ENCODE data around the gene PIGH.

The PIGH gene

GRCh38 chr14:67623114-67623513, 23.0 kb upstream of the PIGH start:
- DNase-seq (ENCODE audit: low read depth) = peak; percentile 96
- TF ChIP-seq, protein P1, sequence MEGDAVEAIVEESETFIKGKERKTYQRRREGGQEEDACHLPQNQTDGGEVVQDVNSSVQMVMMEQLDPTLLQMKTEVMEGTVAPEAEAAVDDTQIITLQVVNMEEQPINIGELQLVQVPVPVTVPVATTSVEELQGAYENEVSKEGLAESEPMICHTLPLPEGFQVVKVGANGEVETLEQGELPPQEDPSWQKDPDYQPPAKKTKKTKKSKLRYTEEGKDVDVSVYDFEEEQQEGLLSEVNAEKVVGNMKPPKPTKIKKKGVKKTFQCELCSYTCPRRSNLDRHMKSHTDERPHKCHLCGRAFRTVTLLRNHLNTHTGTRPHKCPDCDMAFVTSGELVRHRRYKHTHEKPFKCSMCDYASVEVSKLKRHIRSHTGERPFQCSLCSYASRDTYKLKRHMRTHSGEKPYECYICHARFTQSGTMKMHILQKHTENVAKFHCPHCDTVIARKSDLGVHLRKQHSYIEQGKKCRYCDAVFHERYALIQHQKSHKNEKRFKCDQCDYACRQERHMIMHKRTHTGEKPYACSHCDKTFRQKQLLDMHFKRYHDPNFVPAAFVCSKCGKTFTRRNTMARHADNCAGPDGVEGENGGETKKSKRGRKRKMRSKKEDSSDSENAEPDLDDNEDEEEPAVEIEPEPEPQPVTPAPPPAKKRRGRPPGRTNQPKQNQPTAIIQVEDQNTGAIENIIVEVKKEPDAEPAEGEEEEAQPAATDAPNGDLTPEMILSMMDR (IDR thresholded peaks at IDR 0.05; ENCODE audit: insufficient read depth, low read depth, low read length, missing control alignments) = no peak
- H3K4me3 ChIP-seq (ENCODE audit: low read length) = no peak overlapping the region

DNA sequence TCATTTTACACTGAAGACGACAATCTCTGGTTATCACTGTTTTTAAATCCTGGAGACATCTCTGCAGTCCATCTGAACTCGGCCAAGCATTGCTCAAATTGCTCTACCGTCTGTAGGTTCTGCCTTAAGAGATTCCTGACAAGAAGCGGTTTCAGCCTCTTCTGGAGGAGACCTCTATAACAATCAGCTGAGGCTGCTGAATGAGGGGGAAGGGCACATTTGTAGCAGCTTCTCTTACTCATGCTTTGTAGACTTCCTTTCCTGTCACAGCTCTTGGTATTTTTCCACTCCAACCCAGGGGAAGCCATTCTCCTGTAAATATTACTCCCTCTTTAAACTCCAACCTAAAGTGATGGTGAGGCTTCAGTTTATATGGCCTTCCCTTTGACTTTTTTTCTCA, 22.6 kb upstream of the PIGH start:
- DNase-seq (ENCODE audit: low read depth) = peak; percentile 81

GRCh38 chr14:67620217-67620785, 20.2 kb upstream of the PIGH start:
- DNase-seq (ENCODE audit: low read depth) = peak; percentile 35
- TF ChIP-seq, protein P1 (IDR thresholded peaks at IDR 0.05; ENCODE audit: insufficient read depth, low read depth, low read length, missing control alignments) = no peak

More for the DNA sequence above, 22.6 kb upstream of the PIGH start:
- TF ChIP-seq, protein P1 (IDR thresholded peaks at IDR 0.05; ENCODE audit: insufficient read depth, low read depth, low read length, missing control alignments) = no peak
- no peak overlapping the region for H3K4me3 ChIP-seq (ENCODE audit: low read length)

GRCh38 chr14:67619446-67620216, 19.6 kb upstream of the PIGH start, which contains the start of gene ARG2:
TSS of gene ARG2 (plus strand) at chr14:67619920. CDS start at chr14:67619978, 58 bp downstream.
- peak; percentile 97 for DNase-seq (ENCODE audit: low read depth)
- H3K4me3 ChIP-seq (ENCODE audit: low read length) = peak within 1 kb of the TSS; percentile 56
- TF ChIP-seq, protein P1 (IDR thresholded peaks at IDR 0.05; ENCODE audit: insufficient read depth, low read depth, low read length, missing control alignments) = peak; percentile 9

More at GRCh38 chr14:67620217-67620785, 20.2 kb upstream of the PIGH start:
- H3K4me3 ChIP-seq (ENCODE audit: low read length) = peak overlapping the region; percentile 56

DNA sequence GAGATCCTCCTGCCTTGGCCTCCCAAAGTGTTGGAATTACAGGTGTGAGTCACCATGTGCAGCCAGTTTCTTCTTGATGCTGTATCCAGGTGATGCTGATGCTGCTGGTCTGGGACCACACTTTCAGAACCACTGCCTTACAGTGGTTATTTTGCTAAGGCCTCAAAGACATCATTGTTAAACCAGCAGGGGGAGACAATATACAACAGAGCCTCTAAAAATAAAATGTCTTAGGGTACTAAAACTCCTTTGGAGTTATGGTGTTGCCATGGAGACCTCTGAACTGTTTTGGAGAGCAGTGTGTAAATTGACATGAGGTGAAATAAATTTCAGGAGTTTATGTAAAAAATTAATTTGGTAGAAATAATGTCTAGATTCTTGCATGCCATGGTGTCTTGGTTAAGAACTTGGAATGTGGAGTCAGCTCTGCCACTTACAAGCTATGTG, 18.6 kb upstream of the PIGH start:
- TF ChIP-seq, protein P1 (IDR thresholded peaks at IDR 0.05; ENCODE audit: insufficient read depth, low read depth, low read length, missing control alignments) = peak; percentile 60
- H3K4me3 ChIP-seq (ENCODE audit: low read length) = no peak overlapping the region
- peak; percentile 72 for DNase-seq (ENCODE audit: low read depth)

DNA sequence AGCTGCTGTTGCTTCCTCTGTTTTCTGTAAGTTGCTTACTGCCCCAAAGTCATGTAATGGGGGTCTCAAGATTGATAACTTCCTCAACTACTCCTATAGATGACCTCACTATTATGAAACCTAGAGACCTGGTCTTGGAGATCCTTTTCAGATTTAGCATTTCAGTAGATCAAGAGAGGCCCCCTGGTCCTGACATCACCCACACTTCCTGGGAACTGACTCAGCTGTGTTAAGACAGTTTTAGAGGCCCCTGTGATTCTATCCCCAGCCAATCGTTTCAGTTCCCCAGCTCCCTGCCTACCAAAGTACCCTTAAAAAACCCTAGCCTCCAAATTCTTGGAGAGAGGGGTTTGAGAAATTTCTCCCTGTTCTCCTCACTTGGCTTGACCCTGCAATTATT, 10.4 kb upstream of the PIGH start:
- no peak overlapping the region for H3K4me3 ChIP-seq (ENCODE audit: low read length)
- no peak for DNase-seq (ENCODE audit: low read depth)
- TF ChIP-seq, protein P1 (IDR thresholded peaks at IDR 0.05; ENCODE audit: insufficient read depth, low read depth, low read length, missing control alignments) = no peak
